Measurements from ENCODE around the gene ZBTB42. TPM values are rescaled to one million over a fixed set of nuclear protein-coding genes. Genes with fewer than 3 reads are reported as not detected.

Gene ZBTB42
- total RNA-seq, 2 donors from 2014 or later = 8.5 to 9.0 TPM

DNA sequence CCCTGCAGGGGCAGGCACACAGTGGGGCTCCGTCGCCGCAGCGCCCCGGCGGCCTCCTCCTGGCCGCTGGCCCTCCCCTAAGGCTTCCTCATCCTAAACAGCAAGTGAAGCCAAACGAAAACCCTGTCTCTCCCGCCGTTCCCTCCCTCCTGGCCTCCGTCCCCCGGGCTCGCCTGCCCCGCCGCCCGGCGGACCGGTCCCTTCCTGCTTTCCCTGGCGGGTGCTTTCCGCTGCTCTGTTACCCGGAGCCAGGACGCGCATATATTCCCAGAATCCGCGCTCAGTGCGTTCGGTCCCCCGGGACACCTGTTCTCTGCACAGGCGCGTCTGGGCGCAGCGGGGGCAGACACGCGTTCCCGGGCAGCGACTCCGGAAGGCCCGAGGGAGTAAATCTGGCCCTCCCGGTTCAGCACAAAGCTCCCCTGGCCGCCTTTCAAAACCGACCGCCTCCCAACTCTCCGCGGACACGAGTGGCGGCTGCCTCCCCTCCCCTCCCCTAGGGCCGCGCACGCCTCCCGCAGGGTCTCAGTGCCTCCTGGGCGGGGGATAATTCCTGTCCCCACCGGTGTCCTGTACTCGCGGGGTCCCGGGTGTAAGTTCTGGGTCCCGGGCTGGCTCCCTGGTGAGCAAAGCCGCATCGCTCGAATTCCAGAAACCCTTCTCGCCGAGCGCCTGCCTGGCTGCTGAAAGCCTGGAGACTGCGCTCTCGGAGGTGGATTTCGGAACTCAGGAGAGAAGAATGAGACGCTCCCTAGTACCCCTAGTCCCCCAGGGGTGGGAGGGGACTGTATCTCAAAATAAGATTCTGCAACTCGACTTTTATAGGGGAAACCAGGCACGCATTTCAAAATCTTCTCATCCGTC lies 42.8 kb downstream of the ZBTB42 start:
- TF ChIP-seq, protein P1, sequence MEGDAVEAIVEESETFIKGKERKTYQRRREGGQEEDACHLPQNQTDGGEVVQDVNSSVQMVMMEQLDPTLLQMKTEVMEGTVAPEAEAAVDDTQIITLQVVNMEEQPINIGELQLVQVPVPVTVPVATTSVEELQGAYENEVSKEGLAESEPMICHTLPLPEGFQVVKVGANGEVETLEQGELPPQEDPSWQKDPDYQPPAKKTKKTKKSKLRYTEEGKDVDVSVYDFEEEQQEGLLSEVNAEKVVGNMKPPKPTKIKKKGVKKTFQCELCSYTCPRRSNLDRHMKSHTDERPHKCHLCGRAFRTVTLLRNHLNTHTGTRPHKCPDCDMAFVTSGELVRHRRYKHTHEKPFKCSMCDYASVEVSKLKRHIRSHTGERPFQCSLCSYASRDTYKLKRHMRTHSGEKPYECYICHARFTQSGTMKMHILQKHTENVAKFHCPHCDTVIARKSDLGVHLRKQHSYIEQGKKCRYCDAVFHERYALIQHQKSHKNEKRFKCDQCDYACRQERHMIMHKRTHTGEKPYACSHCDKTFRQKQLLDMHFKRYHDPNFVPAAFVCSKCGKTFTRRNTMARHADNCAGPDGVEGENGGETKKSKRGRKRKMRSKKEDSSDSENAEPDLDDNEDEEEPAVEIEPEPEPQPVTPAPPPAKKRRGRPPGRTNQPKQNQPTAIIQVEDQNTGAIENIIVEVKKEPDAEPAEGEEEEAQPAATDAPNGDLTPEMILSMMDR (IDR thresholded peaks at IDR 0.05) = no peak
- no peak for DNase-seq (ENCODE audit: low spot score)
- peaks cover 6 to 14% of the 10 kb centered on the region in 2 donors for H3K27me3 ChIP-seq

DNA sequence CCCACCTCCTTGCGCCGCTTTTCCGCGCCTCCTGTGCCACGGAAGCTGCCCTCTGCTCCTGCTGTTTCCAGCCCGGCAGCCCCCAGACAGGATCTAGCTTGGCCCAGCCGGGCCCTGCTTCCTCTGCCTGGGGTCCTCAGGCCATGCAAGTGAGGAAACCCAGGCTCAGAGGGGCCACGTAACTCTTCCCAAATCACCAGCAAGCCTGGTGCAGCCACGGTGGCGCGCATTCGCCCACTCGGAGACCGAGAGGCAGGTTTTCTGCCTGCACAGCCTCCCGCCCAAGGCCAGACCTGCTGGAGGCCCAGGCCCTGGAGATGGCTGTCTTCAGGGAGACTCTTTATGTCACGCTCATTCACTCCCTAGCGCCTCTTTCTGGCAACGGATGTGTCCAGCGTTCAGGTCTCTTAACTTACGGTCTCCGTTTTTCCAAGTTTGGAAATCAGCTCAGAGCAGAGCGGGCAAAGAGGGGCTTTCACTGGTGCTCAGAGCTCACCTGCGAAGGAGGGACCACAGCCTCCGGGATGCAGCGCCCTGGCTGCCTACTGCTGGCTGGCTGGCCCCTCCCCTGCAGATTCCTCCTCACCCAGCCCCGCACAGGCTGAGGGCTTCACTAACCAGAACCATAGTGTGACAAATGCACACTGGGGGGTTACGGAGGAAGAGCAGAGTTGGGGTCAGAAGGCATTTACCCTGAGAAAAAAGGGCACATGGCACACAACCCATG lies 43.6 kb downstream of the ZBTB42 start:
- TF ChIP-seq, protein P1 (IDR thresholded peaks at IDR 0.05) = no peak
- H3K4me1 ChIP-seq = peaks cover 0 to 20% of the 10 kb centered on the region in 2 donors
- H3K27ac ChIP-seq = no peak overlapping the region
- DNase-seq (ENCODE audit: low spot score) = no peak
- H3K36me3 ChIP-seq = no peaks in the 10 kb centered on the region
- peaks cover 6 to 14% of the 10 kb centered on the region in 2 donors for H3K27me3 ChIP-seq
- no peaks in the 10 kb centered on the region for H3K9me3 ChIP-seq
- H3K4me3 ChIP-seq = peak overlapping the region; percentile 26 to 49

More for the DNA sequence above, 42.8 kb downstream of the ZBTB42 start:
- H3K36me3 ChIP-seq = no peaks in the 10 kb centered on the region
- H3K4me3 ChIP-seq = peak overlapping the region; percentile 26 to 49
- peaks cover 0 to 20% of the 10 kb centered on the region in 2 donors for H3K4me1 ChIP-seq
- no peak overlapping the region for H3K27ac ChIP-seq
- H3K9me3 ChIP-seq = no peaks in the 10 kb centered on the region

DNA sequence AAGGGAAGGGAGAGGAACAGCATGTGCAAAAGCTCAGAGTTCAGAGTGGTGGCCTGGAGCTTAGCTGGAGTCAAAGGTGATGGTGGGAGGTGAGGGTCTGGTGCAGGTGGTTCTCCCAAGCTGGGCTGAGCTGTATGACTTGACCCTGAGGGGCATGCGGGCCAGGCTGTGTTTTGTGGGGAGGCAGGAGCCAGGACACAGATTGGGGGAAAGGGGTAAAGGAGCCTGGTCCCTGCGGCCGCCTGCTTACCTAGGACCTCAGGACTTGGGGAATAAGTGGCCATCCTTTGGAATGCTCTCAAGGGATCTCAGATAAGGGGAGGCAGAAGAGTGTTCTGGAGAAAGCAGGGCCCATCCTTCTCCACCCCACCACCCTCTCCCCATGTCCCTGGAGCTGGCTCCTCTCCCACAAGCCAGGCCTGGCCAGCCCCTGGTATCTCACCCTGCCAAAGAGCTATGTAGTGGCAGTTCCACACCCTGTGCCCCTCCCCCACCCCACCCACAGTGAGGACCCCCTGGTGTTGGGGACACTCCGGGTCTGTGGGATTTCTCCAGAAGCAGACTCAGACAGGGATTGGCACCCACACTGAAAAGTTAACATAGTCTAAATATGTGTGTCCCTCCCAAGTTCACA lies 44.2 kb downstream of the ZBTB42 start:
- DNase-seq (ENCODE audit: low spot score) = no peak
- Histone ChIP-seq H3K4me3 (no peak overlapping the region), H3K36me3 (no peaks in the 10 kb centered on the region), H3K4me1 (peaks cover 0 to 20% of the 10 kb centered on the region in 2 donors), H3K9me3 (no peaks in the 10 kb centered on the region), H3K27me3 (peaks cover 6 to 14% of the 10 kb centered on the region in 2 donors), H3K27ac (no peak overlapping the region)
- TF ChIP-seq, protein P1 (IDR thresholded peaks at IDR 0.05) = no peak

DNA sequence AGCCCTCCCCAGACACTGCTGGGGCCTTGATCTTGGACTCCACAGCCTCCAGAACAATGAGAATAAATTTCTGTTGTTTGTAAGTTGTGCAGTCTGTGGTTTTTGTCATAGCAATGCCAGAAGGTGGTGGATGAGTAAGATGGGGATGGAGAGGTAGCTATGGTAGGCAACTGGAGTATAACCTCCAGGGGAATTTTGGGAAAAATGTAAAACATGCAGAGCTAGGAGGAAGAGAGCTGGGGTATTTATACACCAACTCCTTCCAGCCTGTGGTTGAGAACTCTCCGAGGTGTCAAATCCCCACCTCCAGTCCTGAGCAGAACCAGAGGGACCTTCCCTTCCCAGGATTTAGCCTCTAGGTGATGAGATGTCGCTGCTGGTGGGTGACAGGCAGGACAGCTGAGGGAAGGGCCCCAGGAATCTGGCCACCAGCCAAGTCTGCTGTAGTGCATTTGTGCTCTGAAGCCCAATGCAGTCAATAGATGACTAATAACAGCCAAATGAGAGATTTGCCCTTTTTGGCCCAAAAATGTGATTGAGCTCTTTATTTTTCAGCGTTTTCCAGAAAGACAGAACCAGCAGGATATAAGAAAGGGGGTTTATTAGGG lies 45.0 kb downstream of the ZBTB42 start:
- no peak for DNase-seq (ENCODE audit: low spot score)
- H3K4me1 ChIP-seq = peaks cover 0 to 20% of the 10 kb centered on the region in 2 donors
- no peak overlapping the region for H3K27ac ChIP-seq
- TF ChIP-seq, protein P1 (IDR thresholded peaks at IDR 0.05) = no peak
- peaks cover 6 to 14% of the 10 kb centered on the region in 2 donors for H3K27me3 ChIP-seq
- no peaks in the 10 kb centered on the region for H3K9me3 ChIP-seq
- H3K36me3 ChIP-seq = no peaks in the 10 kb centered on the region
- H3K4me3 ChIP-seq = no peak overlapping the region

DNA sequence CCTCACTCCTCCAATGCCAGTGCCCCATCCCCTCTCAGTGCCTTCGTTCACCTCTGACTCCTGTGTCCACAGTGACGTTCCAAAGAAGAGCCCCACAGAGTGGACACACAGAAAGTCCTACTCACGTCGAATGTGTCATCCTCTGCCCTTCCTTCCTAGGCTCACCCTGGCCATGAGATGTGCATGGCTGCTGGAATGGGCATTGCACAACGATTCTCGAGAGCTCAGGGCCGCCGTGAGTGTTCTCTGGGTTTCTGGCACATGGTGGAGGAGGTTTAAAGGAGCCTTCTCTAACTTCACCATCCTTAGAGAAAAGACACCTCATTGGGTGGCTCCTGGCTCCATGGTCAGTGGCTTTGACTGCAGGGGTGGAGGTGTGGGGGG lies 51.4 kb downstream of the ZBTB42 start:
- H3K27me3 ChIP-seq = no peaks in the 10 kb centered on the region
- no peaks in the 10 kb centered on the region for H3K9me3 ChIP-seq
- TF ChIP-seq, protein P1 (IDR thresholded peaks at IDR 0.05) = no peak
- no peaks in the 10 kb centered on the region for H3K4me1 ChIP-seq
- H3K36me3 ChIP-seq = no peaks in the 10 kb centered on the region
- no peak overlapping the region for H3K4me3 ChIP-seq
- no peak overlapping the region for H3K27ac ChIP-seq
- no peak for DNase-seq (ENCODE audit: low spot score)
